Urothelium cell line (cell line): ENCODE results near the gene DDX46.
"Not testable (repeated sequence)": the region's sequence is repeated elsewhere in the genome, so short reads cannot be mapped to it uniquely, and the experiment has no call there.

Source experiments
- DNase-seq: peaks from one replicate; pipeline ENCODE4 v3.0.0; 2011; ENCODE audit warnings: low spot score, mixed read lengths
- FAIRE-seq: peaks from 2 replicates; lab custom pipeline; 2011; peaks lifted over from hg19 to GRCh38; lab: Jason Lieb, UNC

Gene DDX46

GRCh38 chr5:134784946-134785620 lies 26.5 kb downstream of the DDX46 start:
- FAIRE-seq, result no peak

GRCh38 chr5:134787692-134788091 lies 29.1 kb downstream of the DDX46 start:
- no peak for FAIRE-seq

More at GRCh38 chr5:134784946-134785620, 26.5 kb downstream of the DDX46 start:
- DNase-seq, result no peak

GRCh38 chr5:134791580-134791979 lies 33.0 kb downstream of the DDX46 start:
- no peak for FAIRE-seq
- no peak for DNase-seq

More at GRCh38 chr5:134787692-134788091, 29.1 kb downstream of the DDX46 start:
- no peak for DNase-seq

- no peak for FAIRE-seq
- DNase-seq, result no peak
These were observed 33.7 kb downstream of the DDX46 start for GRCh38 chr5:134792286-134792685.

- FAIRE-seq (no peak), DNase-seq (no peak)
These were observed 34.5 kb downstream of the DDX46 start for GRCh38 chr5:134793111-134793510.

GRCh38 chr5:134794082-134794481 lies 35.5 kb downstream of the DDX46 start:
- no peak for FAIRE-seq
- no peak for DNase-seq

- FAIRE-seq, result no peak
- DNase-seq, result no peak
These were observed 36.2 kb downstream of the DDX46 start for GRCh38 chr5:134794819-134795218.

- DNase-seq (no peak), FAIRE-seq (no peak)
These were observed 39.9 kb downstream of the DDX46 start for GRCh38 chr5:134798468-134798867.

- FAIRE-seq (no peak), DNase-seq (no peak)
These were observed 45.2 kb downstream of the DDX46 start for GRCh38 chr5:134803821-134804220.

GRCh38 chr5:134813407-134813806 lies 54.8 kb downstream of the DDX46 start:
- FAIRE-seq (no peak), DNase-seq (no peak)

GRCh38 chr5:134813827-134814226 lies 55.2 kb downstream of the DDX46 start:
- DNase-seq, result no peak
- FAIRE-seq, result no peak

- FAIRE-seq (no peak), DNase-seq (no peak)
These were observed 58.4 kb downstream of the DDX46 start for GRCh38 chr5:134817006-134817405.

- DNase-seq (no peak), FAIRE-seq (no peak)
These were observed 60.2 kb downstream of the DDX46 start for GRCh38 chr5:134818776-134819175.

GRCh38 chr5:134819407-134819963 lies 60.9 kb downstream of the DDX46 start:
- DNase-seq (no peak), FAIRE-seq (no peak)

- no peak for FAIRE-seq
- DNase-seq, result no peak
These were observed 63.3 kb downstream of the DDX46 start for GRCh38 chr5:134821841-134822240.

GRCh38 chr5:134824681-134825080 lies 66.1 kb downstream of the DDX46 start:
- DNase-seq (no peak), FAIRE-seq (no peak)

- FAIRE-seq (no peak), DNase-seq (no peak)
These were observed 66.6 kb downstream of the DDX46 start for GRCh38 chr5:134825212-134825611.

GRCh38 chr5:134833340-134834032 lies 74.9 kb downstream of the DDX46 start:
- no peak for FAIRE-seq
- DNase-seq, result no peak

GRCh38 chr5:134835623-134836022 lies 77.0 kb downstream of the DDX46 start:
- FAIRE-seq (no peak), DNase-seq (no peak)

- FAIRE-seq (no peak), DNase-seq (no peak)
These were observed 79.1 kb downstream of the DDX46 start for GRCh38 chr5:134837530-134838181.

- not testable (repeated sequence) for FAIRE-seq, DNase-seq
These were observed 79.8 kb downstream of the DDX46 start for GRCh38 chr5:134838361-134838760.

GRCh38 chr5:134840811-134841210 lies 82.2 kb downstream of the DDX46 start:
- DNase-seq (no peak), FAIRE-seq (no peak)
